Kidney (tissue), 14 donors: ENCODE data around the gene P3H2. TPM values are rescaled to one million over a fixed set of nuclear protein-coding genes. Genes with fewer than 3 reads are reported as not detected.

Source experiments
- DNase-seq, 5 donors: peaks; one replicate each; pipeline ENCODE4 v3.0.0-alpha.2; 2013 to 2020
- FAIRE-seq: peaks from 2 replicates; lab custom pipeline; 2012; peaks lifted over from hg19 to GRCh38; lab: Jason Lieb, UNC
- H3K27ac ChIP-seq, 2 donors: one replicate each; pipeline ENCODE4 v1.7.0; 2013; ENCODE audit warnings: low read depth in 2 of 2, low read length in 2 of 2, inconsistent platforms in 1 of 2
- H3K27me3 ChIP-seq: one replicate; pipeline ENCODE4 v1.7.1; 2013; ENCODE audit warnings: low read length, inconsistent platforms; ENCODE audit not compliant: control insufficient read depth, insufficient read depth
- H3K36me3 ChIP-seq, 3 donors: one replicate each; pipeline versions ENCODE4 v1.7.0 to v1.7.1; 2013; ENCODE audit warnings: low read length in 3 of 3, control low read depth in 1 of 3, inconsistent platforms in 1 of 3; ENCODE audit not compliant: insufficient read depth in 3 of 3, control insufficient read depth in 2 of 3
- H3K4me1 ChIP-seq, 3 donors: one replicate each; pipeline versions ENCODE4 v1.7.0 to v1.7.1; 2013; ENCODE audit warnings: low read length in 3 of 3, inconsistent platforms in 1 of 3, low read depth in 1 of 3; ENCODE audit not compliant: control insufficient read depth in 2 of 3, insufficient read depth in 2 of 3
- H3K4me3 ChIP-seq, 3 donors: one replicate each; pipeline versions ENCODE4 v1.7.0 to v1.8.1; 2013; ENCODE audit warnings: low read length in 3 of 3, control low read depth in 1 of 3, inconsistent platforms in 1 of 3
- H3K9ac ChIP-seq, 3 donors: one replicate each; pipeline versions ENCODE4 v1.7.0 to v1.7.1; 2013; ENCODE audit warnings: low read length in 3 of 3, control low read depth in 1 of 3, inconsistent platforms in 1 of 3
- H3K9me3 ChIP-seq, 3 donors: one replicate each; pipeline versions ENCODE4 v1.7.0 to v1.7.1; 2013; ENCODE audit warnings: low read length in 3 of 3, control low read depth in 1 of 3, inconsistent platforms in 1 of 3; ENCODE audit not compliant: control insufficient read depth in 2 of 3, insufficient read depth in 1 of 3
- intact Hi-C: fragments of 100-400 bp; cut with DNase I; formaldehyde crosslinking; loops from one replicate; pipeline ENCODE4 v1.11.1; 2022
- polyA plus RNA-seq: library from polyadenylated mRNA; stranded (reverse); fragments of 350-450 nt; fragmentation: Illumina TruSeq; extraction: RNeasy Lipid Tissue Mini Kit (QIAGEN cat#74804); gene quantifications from one replicate; pipeline ENCODE4 v1.2.3, GENCODE V29; 2014; ENCODE audit warnings: low read depth, low replicate concordance; ENCODE audit not compliant: insufficient read depth
- total RNA-seq: library from RNA; stranded (reverse); fragmentation: NEBNext Ultra II Directional; extraction: Animal tissue kit (Norgen Biotek cat#: 25700); gene quantifications from one replicate; pipeline ENCODE4 v1.2.1, GENCODE V29; 2021
- TF ChIP-seq, protein P1 (sequence below): IDR thresholded peaks from 3 replicates; pipeline ENCODE4 v1.5.1; 2012; ENCODE audit warnings: mild to moderate bottlenecking, moderate library complexity, borderline replicate concordance; ENCODE audit not compliant: insufficient read depth; ENCODE audit errors: extremely low read depth
- donor health status: control.
- donor health status: control.
- donor health status: control.
- donor health status: control.
- donor health status: control.
- donor health status: DM: yes; HTN: yes; CAD: no.
- donor health status: Normal renal cell carcinoma (clear cell type).

Gene P3H2
- total and polyA plus RNA-seq, 2 donors from 2014 or later = 57.2 to 103 TPM

DNA sequence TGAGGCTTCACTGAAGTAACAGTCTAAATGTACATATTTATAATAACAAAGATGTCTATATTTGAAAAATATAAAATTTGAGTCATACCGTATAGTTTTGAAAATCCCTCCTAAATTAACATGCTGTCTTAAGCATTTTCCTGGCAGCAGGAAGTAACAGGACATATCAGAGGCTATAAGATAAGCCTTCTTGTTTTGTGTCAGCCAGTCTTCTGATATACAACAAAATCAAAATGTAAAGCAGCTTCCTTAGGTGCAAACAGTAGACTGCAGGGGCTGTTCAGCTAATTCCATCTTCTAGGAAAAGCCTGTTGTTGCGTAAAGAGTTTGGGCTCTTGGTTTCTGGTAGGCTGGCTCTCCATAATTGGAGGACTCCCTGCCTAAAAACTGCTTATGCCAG, 56.0 kb downstream of the P3H2 start:
- Histone ChIP-seq H3K27me3 (no peaks in the 10 kb centered on the region), H3K36me3 (no peaks in the 10 kb centered on the region), H3K4me3 (no peak overlapping the region), H3K9me3 (no peaks in the 10 kb centered on the region), H3K4me1 (no peaks in the 10 kb centered on the region), H3K9ac (no peak overlapping the region), H3K27ac (no peak overlapping the region)
- no peak for FAIRE-seq
- TF ChIP-seq, protein P1, sequence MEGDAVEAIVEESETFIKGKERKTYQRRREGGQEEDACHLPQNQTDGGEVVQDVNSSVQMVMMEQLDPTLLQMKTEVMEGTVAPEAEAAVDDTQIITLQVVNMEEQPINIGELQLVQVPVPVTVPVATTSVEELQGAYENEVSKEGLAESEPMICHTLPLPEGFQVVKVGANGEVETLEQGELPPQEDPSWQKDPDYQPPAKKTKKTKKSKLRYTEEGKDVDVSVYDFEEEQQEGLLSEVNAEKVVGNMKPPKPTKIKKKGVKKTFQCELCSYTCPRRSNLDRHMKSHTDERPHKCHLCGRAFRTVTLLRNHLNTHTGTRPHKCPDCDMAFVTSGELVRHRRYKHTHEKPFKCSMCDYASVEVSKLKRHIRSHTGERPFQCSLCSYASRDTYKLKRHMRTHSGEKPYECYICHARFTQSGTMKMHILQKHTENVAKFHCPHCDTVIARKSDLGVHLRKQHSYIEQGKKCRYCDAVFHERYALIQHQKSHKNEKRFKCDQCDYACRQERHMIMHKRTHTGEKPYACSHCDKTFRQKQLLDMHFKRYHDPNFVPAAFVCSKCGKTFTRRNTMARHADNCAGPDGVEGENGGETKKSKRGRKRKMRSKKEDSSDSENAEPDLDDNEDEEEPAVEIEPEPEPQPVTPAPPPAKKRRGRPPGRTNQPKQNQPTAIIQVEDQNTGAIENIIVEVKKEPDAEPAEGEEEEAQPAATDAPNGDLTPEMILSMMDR = no peak
- intact Hi-C loops = no loop called here
- DNase-seq = no peak

DNA sequence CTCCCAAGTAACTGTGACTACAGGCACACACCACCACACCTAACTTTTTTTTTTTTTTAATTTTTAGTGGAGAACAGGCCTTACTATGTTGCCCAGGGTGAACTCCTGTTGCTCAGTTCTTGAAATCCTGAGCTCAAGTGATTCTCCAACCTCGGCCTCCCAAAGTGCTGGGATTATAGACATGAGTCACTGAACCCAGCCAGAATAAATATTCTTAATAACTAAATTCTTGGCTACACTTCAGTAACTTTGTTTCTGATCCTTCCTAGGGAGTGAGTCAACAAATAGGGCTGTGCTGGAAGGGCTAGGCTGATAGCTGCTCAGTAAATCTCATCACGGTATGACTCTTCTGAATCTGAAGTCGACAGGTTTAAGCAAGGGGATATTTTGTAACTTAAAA, 56.6 kb downstream of the P3H2 start:
- no peak overlapping the region for H3K9ac ChIP-seq
- peaks cover under 1 to 4% (median under 1%) of the 10 kb centered on the region in 3 donors for H3K4me1 ChIP-seq
- no peak overlapping the region for H3K27ac ChIP-seq
- TF ChIP-seq, protein P1 = no peak
- H3K36me3 ChIP-seq = no peaks in the 10 kb centered on the region
- FAIRE-seq (no peak), DNase-seq (no peak)
- no peaks in the 10 kb centered on the region for H3K27me3 ChIP-seq
- H3K4me3 ChIP-seq = no peak overlapping the region
- intact Hi-C loops = no loop called here
- H3K9me3 ChIP-seq = no peaks in the 10 kb centered on the region

DNA sequence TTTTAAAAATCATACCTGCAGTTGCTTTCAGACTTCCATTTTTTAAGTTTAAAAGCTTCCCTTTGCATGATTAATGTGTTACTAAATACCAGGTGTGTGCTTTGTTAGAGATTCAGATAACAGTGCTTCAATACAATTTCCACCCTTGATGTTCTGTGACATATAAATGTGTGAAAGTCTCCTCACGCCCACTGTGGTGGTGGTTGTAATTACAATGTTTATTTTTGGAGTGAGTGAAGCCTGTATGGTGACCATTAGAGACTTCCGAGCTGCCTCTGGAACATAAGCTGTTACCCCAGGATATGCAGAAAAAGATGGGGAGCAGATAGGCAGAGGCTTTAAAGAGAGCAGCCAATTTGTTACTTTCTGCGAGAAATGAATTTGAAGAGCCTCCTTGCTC, 57.2 kb downstream of the P3H2 start:
- Histone ChIP-seq H3K4me1 (peaks cover 6 to 11% (median 6%) of the 10 kb centered on the region in 3 donors), H3K27me3 (no peaks in the 10 kb centered on the region), H3K36me3 (no peaks in the 10 kb centered on the region), H3K9me3 (no peaks in the 10 kb centered on the region), H3K27ac (no peak overlapping the region), H3K9ac (no peak overlapping the region), H3K4me3 (no peak overlapping the region)
- FAIRE-seq (no peak), DNase-seq (no peak)
- intact Hi-C loops = no loop called here
- TF ChIP-seq, protein P1 = no peak

DNA sequence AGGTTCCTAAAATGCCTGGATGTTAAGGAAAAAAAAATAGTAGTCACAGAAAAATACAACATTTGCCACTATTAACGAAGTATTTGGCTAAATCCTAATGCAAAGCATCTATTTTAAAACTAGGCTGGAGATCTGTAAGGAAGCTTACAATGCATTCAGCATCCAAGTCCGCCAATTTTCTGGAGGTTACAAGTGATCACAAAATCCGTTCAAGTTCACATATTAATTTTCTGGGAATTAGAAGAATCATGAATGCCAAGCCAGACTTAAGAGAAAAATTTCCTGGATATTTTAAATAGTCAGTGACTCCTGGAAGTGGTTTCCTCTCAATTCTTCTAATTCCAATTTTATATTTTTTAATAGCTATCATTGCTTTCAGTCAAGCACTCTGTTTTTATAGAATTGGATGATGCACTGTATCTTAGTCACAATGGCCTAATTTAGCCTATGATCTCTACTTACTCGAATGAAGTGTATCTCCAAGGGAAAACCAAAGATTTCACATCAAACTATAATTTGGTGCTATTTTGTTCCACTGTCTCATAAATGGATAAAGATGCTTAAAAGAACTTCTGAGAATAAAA, 60.4 kb downstream of the P3H2 start:
- FAIRE-seq = no peak
- TF ChIP-seq, protein P1 = no peak
- H3K36me3 ChIP-seq = no peaks in the 10 kb centered on the region

More for the DNA sequence above, 60.4 kb downstream of the P3H2 start:
- no peak overlapping the region for H3K9ac ChIP-seq
- no peak overlapping the region for H3K4me3 ChIP-seq
- intact Hi-C loops = no loop called here
- no peak for DNase-seq
- no peaks in the 10 kb centered on the region for H3K9me3 ChIP-seq
- H3K4me1 ChIP-seq = peaks cover 8 to 11% (median 8%) of the 10 kb centered on the region in 3 donors
- no peaks in the 10 kb centered on the region for H3K27me3 ChIP-seq
- no peak overlapping the region for H3K27ac ChIP-seq
